Central memory CD8-positive, alpha-beta T cell (primary cell): ENCODE measurements around the gene CDK5R2.

Experiments
- ATAC-seq: fragments of 150-1000 bp; cut with Tn5 transposase; replicated peaks from 2 replicates; pipeline ENCODE4 v1.10.0; 2022; ENCODE audit warnings: mild to moderate bottlenecking, moderate FRiP score, moderate number of reproducible peaks; ENCODE audit not compliant: poor library complexity, severe bottlenecking; ENCODE audit errors: extremely low read depth
- DNase-seq, 2 donors: peaks; one replicate each; pipeline ENCODE4 v3.0.0; 2021; ENCODE audit warnings: low spot score in 2 of 2
- H3K27ac Mint-ChIP-seq: one replicate; pipeline ENCODE4 v1.8.0; 2022; ENCODE audit warnings: low read depth, mild to moderate bottlenecking, moderate library complexity, mixed read lengths
- H3K27me3 Mint-ChIP-seq: one replicate; pipeline ENCODE4 v1.8.0; 2022; ENCODE audit warnings: mixed read lengths
- H3K36me3 Mint-ChIP-seq: one replicate; pipeline ENCODE4 v1.8.0; 2022; ENCODE audit warnings: mild to moderate bottlenecking, moderate library complexity, mixed read lengths; ENCODE audit not compliant: insufficient read depth
- H3K4me1 Mint-ChIP-seq: one replicate; pipeline ENCODE4 v1.8.0; 2022; ENCODE audit warnings: mixed read lengths
- H3K4me3 Mint-ChIP-seq: one replicate; pipeline ENCODE4 v1.8.0; 2022; ENCODE audit warnings: mild to moderate bottlenecking, moderate library complexity, mixed read lengths
- H3K9me3 Mint-ChIP-seq: one replicate; pipeline ENCODE4 v1.8.0; 2022; ENCODE audit warnings: mixed read lengths

CDK5R2 gene

DNA sequence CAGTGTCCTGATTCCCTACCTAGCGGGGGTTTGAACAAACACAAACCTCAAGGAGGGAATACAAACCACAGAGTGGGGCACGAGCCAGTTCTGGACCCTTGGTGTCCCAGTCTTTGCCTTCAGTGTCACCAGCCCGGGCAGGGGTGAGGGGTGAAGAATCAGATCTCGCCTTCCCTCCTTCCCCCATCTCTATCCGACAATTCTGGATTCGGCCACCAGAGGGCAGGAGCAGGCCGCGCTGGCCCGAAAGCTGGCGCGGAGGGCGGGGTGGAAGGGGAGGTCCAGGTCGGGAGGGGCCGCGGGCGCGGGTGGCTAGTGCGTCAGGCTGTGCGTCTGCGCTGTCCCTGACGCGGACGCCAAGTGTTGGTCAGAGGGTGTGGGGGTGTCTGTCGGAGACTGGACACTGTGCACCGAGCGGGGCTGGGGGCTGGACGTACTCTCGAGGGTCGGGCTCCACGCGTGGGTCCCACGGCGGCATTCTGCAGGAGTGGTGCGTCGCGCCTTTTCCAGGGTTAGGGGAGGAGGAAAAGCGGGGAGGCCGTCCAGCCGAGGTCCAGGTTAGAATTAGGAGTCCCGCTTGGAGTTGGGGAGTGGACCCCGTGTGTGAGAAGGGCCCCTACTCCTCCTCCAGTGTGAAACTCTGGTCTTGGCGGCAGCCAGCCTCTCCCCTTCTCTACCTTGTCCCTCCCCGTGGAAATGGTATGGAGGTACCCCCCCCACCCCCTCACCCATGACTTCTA, 36.7 kb downstream of the CDK5R2 start:
- ATAC-seq (peak; percentile 54), DNase-seq (peak; percentile 61 to 76)
- Mint-ChIP-seq H3K27me3 (peaks cover 90% of the 10 kb centered on the region), H3K36me3 (peaks cover 3% of the 10 kb centered on the region), H3K27ac (no peak overlapping the region), H3K4me1 (peaks cover 7% of the 10 kb centered on the region), H3K4me3 (peak overlapping the region; percentile 25), H3K9me3 (no peaks in the 10 kb centered on the region)

DNA sequence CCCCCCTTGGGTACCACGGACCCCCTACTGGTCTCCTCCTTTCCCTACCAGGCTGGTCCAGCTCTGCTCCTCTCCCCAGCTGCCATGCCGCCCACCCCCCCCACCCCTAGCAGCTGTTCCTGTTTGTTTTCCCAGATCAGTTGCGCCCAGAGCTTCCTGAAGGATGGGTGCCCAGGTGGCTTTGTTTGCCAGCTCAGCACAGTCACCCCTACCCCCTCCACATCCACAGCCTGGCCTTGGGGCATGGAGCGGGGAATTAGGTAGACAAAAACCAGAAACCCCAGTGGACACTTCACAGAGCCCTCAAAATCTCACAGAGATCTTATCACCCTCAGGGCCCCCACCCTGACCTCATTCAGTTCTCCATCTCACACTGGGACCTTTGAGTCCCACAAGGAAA, 37.5 kb downstream of the CDK5R2 start:
- H3K36me3 Mint-ChIP-seq, result peaks cover 3% of the 10 kb centered on the region
- no peak overlapping the region for H3K27ac Mint-ChIP-seq
- DNase-seq (no peak), ATAC-seq (no peak)
- H3K4me1 Mint-ChIP-seq, result peaks cover 7% of the 10 kb centered on the region
- H3K4me3 Mint-ChIP-seq, result no peak overlapping the region
- no peaks in the 10 kb centered on the region for H3K9me3 Mint-ChIP-seq
- H3K27me3 Mint-ChIP-seq, result peaks cover 83% of the 10 kb centered on the region

DNA sequence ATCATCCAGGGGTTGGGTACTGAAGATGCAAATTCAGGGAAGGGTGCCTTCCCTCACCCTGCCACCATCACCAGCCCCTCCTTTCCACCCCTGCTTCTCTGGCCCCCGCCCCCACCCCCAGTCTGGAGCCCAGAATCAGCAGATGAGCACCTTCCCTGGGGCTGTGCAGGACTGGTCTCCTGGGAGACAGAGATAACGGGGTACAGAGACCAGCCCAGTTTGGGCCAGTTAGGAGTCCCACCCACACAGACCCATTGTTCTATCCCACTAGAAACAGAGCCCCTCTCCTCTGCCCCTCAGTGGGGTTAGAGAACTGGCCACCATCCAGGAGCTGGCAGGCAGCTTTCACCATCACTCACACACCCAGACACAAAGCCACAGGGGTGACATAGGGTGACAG, 38.3 kb downstream of the CDK5R2 start:
- no peak for ATAC-seq
- peaks cover 11% of the 10 kb centered on the region for H3K4me1 Mint-ChIP-seq
- peaks cover 83% of the 10 kb centered on the region for H3K27me3 Mint-ChIP-seq

DNA sequence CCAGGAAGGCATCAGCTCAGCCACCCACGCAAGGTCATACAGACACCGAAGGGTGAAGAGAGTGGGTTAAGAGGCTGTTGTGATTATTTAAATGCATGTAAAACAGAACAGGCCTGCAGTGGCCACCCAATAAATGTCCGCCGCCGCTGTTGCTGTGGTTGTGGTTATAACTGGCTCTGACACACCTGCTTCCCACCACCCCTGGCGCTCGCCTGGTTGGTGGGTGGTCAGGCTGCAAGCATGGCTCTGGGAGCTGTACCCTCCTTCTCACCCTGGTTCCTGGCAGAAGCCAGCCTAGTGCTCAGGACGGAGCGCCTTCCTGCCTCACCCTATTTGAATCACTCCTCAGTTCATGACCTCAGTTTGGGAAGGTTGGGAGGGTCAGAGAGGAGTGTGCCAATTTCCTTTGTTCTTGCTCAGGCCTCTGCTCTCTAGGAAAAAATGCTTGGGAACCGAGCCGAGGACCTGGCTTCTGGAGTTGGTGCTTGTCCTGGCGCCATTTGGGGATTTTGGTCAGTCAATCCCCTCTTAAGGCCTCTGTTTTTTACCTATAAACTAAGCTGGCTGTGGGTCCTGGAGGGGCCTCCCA, 39.0 kb downstream of the CDK5R2 start:
- H3K27ac Mint-ChIP-seq, result no peak overlapping the region
- H3K4me1 Mint-ChIP-seq, result peaks cover 18% of the 10 kb centered on the region
- H3K4me3 Mint-ChIP-seq, result no peak overlapping the region
- DNase-seq (no peak), ATAC-seq (no peak)
- H3K27me3 Mint-ChIP-seq, result peaks cover 90% of the 10 kb centered on the region
- no peaks in the 10 kb centered on the region for H3K9me3 Mint-ChIP-seq
- H3K36me3 Mint-ChIP-seq, result peaks cover 4% of the 10 kb centered on the region

More for the DNA sequence above, 38.3 kb downstream of the CDK5R2 start:
- no peak for DNase-seq
- Mint-ChIP-seq H3K9me3 (no peaks in the 10 kb centered on the region), H3K36me3 (peaks cover 4% of the 10 kb centered on the region), H3K4me3 (no peak overlapping the region), H3K27ac (no peak overlapping the region)

DNA sequence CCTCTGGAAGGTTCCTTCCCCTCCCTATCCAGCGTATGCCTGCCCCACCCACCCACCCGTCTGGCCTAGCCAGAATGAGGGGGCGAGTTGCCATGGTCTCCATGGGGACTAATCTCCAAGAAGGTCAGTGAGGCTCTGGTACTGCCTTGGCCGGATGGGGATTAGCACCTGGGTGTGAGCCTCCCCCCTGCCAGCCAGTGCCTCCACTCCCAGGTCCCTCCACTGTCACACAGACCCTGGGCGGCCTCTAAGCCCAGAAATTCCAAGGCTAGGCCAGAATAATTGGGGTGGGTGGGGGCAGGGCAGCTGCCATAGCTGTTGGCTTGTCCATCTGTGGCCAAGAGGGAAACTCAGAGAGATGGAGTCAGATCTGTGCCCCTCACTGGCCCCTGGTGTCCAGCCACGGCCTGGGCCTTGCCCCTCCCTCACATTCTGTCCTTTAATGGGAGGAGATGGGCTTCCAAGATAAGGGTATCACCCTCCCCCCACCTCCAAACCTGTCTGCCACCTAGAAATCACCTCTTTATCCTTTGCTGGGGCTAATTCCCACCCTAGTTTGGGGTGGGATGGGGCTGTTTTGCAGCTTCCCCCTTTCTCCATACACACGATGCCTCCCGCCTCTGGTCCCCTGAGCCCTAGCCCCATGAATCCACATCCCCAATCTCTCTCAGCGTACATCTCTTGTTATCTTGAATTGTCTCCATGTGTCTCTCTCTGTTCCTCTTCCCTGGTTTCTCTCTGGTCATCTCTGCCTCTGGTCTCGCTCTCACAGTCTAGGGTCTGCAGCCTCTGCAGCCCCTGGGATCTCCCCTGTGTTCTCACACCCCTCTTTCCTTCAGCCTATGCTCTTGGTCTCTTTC, 39.8 kb downstream of the CDK5R2 start:
- H3K36me3 Mint-ChIP-seq, result peaks cover 4% of the 10 kb centered on the region
- H3K4me1 Mint-ChIP-seq, result peaks cover 18% of the 10 kb centered on the region
- ATAC-seq, result no peak
- no peak overlapping the region for H3K27ac Mint-ChIP-seq
- no peak for DNase-seq
- peaks cover 92% of the 10 kb centered on the region for H3K27me3 Mint-ChIP-seq
- no peak overlapping the region for H3K4me3 Mint-ChIP-seq
- H3K9me3 Mint-ChIP-seq, result no peaks in the 10 kb centered on the region

DNA sequence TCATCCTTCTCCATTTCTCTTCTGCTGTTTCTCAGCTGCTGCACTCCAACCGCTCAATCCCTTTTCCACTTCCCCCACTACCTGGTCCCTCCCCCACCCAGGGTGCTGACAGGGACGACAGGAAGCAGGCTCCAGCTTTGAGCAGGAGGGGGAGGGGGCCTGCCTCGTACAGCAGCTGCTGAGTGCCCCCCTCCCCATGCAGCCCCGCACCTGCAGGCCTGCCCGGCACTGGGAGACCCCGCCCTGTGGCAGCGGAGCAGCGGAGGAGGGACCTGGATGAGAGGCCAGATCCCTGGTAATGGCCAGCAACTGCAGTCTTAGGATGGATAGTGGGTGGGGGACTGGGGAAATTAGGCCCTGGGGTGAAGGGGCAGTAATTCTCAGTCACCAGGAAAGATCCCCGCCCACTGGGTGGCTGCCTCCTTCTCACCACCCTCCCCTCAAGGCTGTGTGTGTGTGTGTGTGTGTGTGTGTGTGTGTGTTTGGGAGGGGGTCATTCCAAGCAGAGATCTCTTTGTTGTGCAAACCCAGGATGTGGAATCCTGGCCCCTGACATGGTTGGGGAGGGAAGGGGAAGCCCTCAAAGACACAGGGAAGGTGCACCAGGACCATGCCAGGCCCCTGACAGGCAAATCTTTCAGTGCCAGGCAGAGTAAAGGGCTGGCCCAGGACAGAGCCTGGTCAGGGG, 40.6 kb downstream of the CDK5R2 start:
- Mint-ChIP-seq H3K27me3 (peaks cover 92% of the 10 kb centered on the region), H3K36me3 (peaks cover 4% of the 10 kb centered on the region), H3K27ac (no peak overlapping the region), H3K9me3 (no peaks in the 10 kb centered on the region), H3K4me1 (peaks cover 23% of the 10 kb centered on the region), H3K4me3 (no peak overlapping the region)
- ATAC-seq (no peak), DNase-seq (no peak)

DNA sequence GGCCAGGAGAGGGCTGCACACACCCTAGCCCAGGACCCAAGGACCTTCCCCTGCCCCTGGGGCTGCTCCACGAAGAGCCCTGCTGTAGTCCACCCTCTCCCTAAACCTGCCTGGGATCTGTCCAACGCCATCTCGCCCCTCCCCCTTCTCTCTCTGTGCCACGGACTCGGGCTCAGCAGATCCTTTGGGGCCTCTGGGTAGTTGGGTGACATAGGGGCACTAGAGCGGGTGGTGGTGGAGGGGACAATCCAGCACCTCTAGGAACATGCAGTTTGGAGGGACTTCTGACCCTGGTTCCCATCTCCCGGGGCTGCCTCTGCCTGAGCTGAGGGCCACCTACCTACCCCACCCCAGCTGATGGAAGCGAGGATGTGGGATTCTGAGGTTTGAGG, 41.1 kb downstream of the CDK5R2 start:
- no peaks in the 10 kb centered on the region for H3K9me3 Mint-ChIP-seq
- H3K27ac Mint-ChIP-seq, result no peak overlapping the region
- DNase-seq (no peak), ATAC-seq (no peak)
- H3K36me3 Mint-ChIP-seq, result peaks cover 4% of the 10 kb centered on the region
- H3K4me3 Mint-ChIP-seq, result peak overlapping the region; percentile 21
- H3K27me3 Mint-ChIP-seq, result peaks cover 92% of the 10 kb centered on the region
- H3K4me1 Mint-ChIP-seq, result peaks cover 21% of the 10 kb centered on the region

DNA sequence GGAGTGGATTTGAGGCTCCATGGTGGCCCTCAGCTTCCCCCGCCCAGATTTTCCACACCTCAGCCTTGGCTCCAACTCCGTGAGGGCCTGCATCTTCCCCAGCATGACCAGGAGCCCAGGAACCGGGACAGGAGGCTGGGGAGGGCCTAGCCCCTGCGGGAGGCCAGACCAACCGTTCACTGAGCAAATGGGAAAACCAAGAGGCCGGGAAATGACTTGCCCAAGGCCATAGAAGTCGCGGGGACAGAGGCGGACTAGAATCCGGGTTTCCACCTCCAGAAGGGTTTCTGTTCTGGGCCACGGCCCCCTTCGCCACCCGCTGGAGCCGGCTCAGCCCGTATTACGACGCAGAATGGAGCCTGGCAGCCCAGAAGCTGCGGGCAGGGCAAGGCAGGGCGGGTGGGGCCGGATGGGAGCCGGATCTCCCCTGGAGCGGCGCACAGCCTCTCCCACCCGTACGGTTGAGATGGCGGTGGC, 41.7 kb downstream of the CDK5R2 start:
- Mint-ChIP-seq H3K36me3 (peaks cover 4% of the 10 kb centered on the region), H3K9me3 (no peaks in the 10 kb centered on the region), H3K4me3 (peak overlapping the region; percentile 21), H3K4me1 (peaks cover 18% of the 10 kb centered on the region), H3K27ac (no peak overlapping the region), H3K27me3 (peaks cover 92% of the 10 kb centered on the region)
- DNase-seq (no peak), ATAC-seq (no peak)

DNA sequence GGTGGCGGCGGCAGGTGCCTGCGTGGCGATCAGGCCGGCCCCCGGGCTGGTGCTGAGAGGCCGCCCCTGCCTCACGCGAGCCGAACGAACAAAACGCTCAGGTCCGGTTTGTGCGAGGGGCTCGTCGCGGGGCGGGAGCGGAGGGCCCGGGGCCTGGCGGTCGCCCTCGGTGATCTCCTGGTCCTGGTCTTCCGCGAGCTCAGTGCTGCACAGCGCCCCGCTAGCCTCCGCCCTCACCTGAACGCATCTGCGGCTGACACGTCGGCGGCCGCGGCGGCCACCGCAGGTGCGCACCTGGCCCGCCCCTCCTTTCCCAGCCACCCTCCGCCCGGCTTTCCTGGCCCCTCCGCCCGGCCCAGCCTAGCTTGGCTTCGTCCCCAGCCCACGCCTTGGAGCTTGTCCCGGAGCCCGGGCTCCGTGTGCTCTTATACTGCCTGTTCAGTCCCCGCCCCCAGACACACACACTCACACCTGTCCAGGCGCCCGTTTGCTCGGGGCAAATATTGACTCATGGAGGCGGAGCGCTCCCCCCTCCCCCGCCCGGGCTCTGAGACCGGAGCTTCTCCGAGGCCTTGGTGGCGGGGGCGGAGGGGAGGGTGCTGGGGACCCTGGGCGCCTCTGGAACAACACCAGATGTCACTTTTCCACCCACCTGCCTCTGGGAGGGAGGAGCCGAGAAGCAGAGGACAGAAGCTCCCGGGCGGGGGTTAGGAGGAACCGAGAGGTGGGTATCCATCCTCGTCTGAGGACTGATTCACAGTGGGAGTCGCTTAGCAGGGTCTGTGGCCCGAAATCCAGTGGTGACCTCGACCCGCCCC, 42.3 kb downstream of the CDK5R2 start:
- H3K9me3 Mint-ChIP-seq, result no peaks in the 10 kb centered on the region
- H3K36me3 Mint-ChIP-seq, result peaks cover 4% of the 10 kb centered on the region
- no peak overlapping the region for H3K27ac Mint-ChIP-seq
- H3K27me3 Mint-ChIP-seq, result peaks cover 92% of the 10 kb centered on the region
- ATAC-seq (peak; percentile 17), DNase-seq (no peak)
- H3K4me3 Mint-ChIP-seq, result peak overlapping the region; percentile 59
- peaks cover 18% of the 10 kb centered on the region for H3K4me1 Mint-ChIP-seq

DNA sequence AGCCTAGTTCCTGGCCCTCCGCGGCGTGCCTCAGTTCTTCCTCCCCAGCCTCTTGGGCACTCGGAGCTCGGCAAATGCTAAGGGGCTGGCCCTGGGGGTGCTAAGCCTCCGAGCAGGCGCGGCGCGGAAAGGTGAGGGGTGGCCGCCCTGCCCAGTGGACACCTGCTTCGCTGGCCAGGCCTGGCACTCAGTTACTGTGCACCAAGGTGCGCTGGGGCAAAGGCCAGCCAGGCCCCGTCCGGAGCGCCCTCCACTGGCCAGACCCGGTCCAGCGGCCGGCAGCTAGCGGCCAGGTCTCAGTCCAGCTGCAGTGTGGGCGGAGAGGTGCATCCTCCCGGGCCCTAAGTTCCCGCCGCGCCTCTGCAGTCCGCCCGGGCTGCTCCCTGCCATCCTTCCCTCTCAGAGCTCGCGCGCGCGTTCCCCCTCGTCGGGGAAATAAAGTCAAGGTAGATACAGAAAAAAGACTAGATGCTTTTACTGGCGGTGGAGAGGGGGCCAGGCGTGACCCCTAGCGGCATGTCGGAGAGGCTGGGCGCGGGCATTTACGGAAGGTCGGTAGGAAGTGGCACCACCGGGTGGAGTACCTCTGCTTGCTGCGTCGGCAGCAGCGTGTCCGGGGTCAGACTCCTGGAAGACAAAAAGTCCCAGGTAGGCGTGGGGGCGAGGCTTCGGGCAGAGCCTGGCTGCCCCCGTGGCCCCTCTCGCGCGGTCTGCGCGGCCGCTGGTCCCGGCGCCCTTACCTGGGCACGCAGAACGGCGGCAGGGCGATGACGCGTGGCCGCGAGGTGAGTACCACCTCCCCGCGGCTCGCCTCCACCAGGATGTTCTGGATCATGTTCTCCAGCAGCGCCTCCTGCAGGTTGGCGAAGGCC, 43.2 kb downstream of the CDK5R2 start:
- Mint-ChIP-seq H3K9me3 (no peaks in the 10 kb centered on the region), H3K27me3 (peaks cover 92% of the 10 kb centered on the region), H3K27ac (no peak overlapping the region), H3K36me3 (peaks cover 4% of the 10 kb centered on the region), H3K4me1 (peaks cover 18% of the 10 kb centered on the region), H3K4me3 (peak overlapping the region; percentile 59)
- DNase-seq (no peak), ATAC-seq (peak; percentile 30)

DNA sequence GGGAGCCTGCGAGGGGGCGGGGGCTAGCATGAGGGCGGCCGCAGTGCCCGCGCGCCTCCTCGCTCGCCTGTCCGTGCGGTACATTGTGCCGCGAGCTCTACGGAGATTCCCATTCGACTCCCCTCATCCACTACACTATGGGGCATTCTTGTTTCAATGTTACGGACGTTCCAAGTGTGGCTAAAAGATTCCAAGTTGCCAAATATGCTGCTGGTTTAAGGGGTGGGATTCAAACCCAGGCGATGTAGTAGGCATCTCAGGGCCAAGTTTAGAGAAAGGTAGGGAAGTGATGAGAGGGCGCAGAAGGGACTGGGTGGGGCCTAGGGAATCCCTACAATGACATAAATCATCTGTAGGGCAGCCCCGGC, 43.8 kb downstream of the CDK5R2 start:
- ATAC-seq, result no peak
- no peak for DNase-seq
- no peaks in the 10 kb centered on the region for H3K9me3 Mint-ChIP-seq
- H3K27ac Mint-ChIP-seq, result no peak overlapping the region
- H3K36me3 Mint-ChIP-seq, result peaks cover 3% of the 10 kb centered on the region
- peaks cover 92% of the 10 kb centered on the region for H3K27me3 Mint-ChIP-seq
- H3K4me1 Mint-ChIP-seq, result peaks cover 18% of the 10 kb centered on the region
- peak overlapping the region; percentile 59 for H3K4me3 Mint-ChIP-seq
